HepG2 (cell line): ENCODE data around the gene LRFN2.

Experiments used
- ASH2L ChIP-seq: fragments of 300-600, 200-600 bp; sonication (generic); IDR thresholded peaks from 2 replicates; pipeline ENCODE4 v1.7.0; 2017; ENCODE audit warnings: low read depth, mild to moderate bottlenecking, moderate library complexity, mixed read lengths, low read length; ENCODE audit not compliant: insufficient read length
- BRCA1 ChIP-seq: sonication (generic); formaldehyde crosslinking; IDR thresholded peaks from 2 replicates; pipeline ENCODE4 v1.4.0; 2020; ENCODE audit warnings: missing genetic modification reagents
- EP300 ChIP-seq, 3 experiments: sonication (generic) in 1 of 3; formaldehyde crosslinking in 1 of 3; IDR thresholded peaks; 2 replicates each; pipeline versions ENCODE4 v1.5.1 to v1.6.1; 2011 to 2020; ENCODE audit warnings: low read depth in 2 of 3, low read length in 2 of 3, borderline replicate concordance in 1 of 3, improper control_type of control experiment in 1 of 3, mild to moderate bottlenecking in 1 of 3, missing genetic modification reagents in 1 of 3, moderate library complexity in 1 of 3
- POLR2A ChIP-seq, 2 experiments: IDR thresholded peaks; 2 replicates each; pipeline ENCODE4 v1.6.1; 2011; ENCODE audit warnings: low read depth in 2 of 2, low read length in 2 of 2, mild to moderate bottlenecking in 1 of 2, moderate library complexity in 1 of 2; ENCODE audit not compliant: insufficient read depth in 1 of 2
- ZNF557 ChIP-seq: sonication (generic); formaldehyde crosslinking; IDR thresholded peaks from 2 replicates; pipeline ENCODE4 v1.4.0; 2020; ENCODE audit warnings: missing genetic modification reagents
- ZNF570 ChIP-seq: sonication (generic); formaldehyde crosslinking; IDR thresholded peaks from 2 replicates; pipeline ENCODE4 v1.4.0; 2020; ENCODE audit warnings: mild to moderate bottlenecking, missing genetic modification reagents, borderline replicate concordance
- TF ChIP-seq, protein P1 (sequence below), 2 experiments: sonication (generic) in 1 of 2; formaldehyde crosslinking in 1 of 2; IDR thresholded peaks; 2 replicates each; pipeline versions ENCODE4 v1.6.1 to v1.9.0; 2014 to 2022; ENCODE audit warnings: antibody characterized with exemption in 1 of 2, borderline replicate concordance in 1 of 2, inconsistent platforms in 1 of 2, low read depth in 1 of 2, missing genetic modification reagents in 1 of 2
- TF ChIP-seq, protein P2 (sequence below): sonication (generic); formaldehyde crosslinking; IDR thresholded peaks from 2 replicates; pipeline ENCODE4 v1.5.0; 2020; ENCODE audit warnings: mild to moderate bottlenecking, missing genetic modification reagents, moderate library complexity
- TF ChIP-seq, protein P3 (sequence below): sonication (generic); formaldehyde crosslinking; IDR thresholded peaks from 2 replicates; pipeline ENCODE4 v1.8.1; 2023; ENCODE audit warnings: mild to moderate bottlenecking, moderate library complexity, missing genetic modification reagents

DNA sequence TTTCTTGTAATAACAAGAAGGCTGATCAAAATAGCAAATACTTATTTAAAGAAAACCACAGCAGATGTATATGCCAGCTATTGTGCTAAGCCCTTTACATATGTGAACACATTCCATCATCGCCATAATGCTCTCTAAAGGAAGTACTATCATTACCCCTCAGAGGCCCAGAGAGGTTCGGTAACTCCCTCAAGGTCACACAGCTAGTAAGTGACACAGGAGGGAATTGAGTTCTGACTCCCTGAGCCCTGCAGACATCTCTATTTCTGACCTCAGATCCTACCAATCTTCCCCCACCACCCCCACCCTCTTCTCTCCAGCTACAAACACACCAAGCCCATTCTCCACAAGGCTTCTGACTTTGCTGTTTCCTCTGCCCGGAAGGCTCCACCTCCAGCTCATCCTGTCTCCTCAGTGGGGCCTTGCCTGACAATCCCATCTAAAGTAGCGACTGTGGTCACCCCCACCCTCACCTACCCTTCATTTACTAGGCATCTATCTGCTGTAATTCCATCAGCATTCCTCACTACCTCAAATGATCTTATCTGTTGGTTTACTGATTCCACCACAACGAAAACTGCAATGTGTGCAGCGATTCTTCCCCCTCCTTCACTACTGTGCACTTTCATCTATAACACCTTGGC is 234.5 kb downstream of the LRFN2 start:
- no peak for TF ChIP-seq ASH2L
- TF ChIP-seq POLR2A (IDR thresholded peaks at IDR 0.05; ENCODE audit: insufficient read depth in 1 of 2, low read depth in 2 of 2, low read length in 2 of 2), result no peak
- TF ChIP-seq, protein P1, sequence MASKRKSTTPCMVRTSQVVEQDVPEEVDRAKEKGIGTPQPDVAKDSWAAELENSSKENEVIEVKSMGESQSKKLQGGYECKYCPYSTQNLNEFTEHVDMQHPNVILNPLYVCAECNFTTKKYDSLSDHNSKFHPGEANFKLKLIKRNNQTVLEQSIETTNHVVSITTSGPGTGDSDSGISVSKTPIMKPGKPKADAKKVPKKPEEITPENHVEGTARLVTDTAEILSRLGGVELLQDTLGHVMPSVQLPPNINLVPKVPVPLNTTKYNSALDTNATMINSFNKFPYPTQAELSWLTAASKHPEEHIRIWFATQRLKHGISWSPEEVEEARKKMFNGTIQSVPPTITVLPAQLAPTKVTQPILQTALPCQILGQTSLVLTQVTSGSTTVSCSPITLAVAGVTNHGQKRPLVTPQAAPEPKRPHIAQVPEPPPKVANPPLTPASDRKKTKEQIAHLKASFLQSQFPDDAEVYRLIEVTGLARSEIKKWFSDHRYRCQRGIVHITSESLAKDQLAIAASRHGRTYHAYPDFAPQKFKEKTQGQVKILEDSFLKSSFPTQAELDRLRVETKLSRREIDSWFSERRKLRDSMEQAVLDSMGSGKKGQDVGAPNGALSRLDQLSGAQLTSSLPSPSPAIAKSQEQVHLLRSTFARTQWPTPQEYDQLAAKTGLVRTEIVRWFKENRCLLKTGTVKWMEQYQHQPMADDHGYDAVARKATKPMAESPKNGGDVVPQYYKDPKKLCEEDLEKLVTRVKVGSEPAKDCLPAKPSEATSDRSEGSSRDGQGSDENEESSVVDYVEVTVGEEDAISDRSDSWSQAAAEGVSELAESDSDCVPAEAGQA (IDR thresholded peaks at IDR 0.05; ENCODE audit: low read depth), result no peak
- TF ChIP-seq, protein P1 (CRISPR knock-in tag; IDR thresholded peaks at IDR 0.05; ENCODE audit: borderline replicate concordance), result no peak
- no peak for TF ChIP-seq BRCA1 (CRISPR knock-in tag)
- TF ChIP-seq EP300 (IDR thresholded peaks at IDR 0.05; ENCODE audit: low read depth in 2 of 2, low read length in 2 of 2), result no peak
- no peak for TF ChIP-seq EP300 (CRISPR knock-in tag; IDR thresholded peaks at IDR 0.05; ENCODE audit: borderline replicate concordance)
- TF ChIP-seq ZNF570 (CRISPR knock-in tag), result no peak
- TF ChIP-seq ZNF557 (CRISPR knock-in tag), result no peak
- TF ChIP-seq, protein P2, sequence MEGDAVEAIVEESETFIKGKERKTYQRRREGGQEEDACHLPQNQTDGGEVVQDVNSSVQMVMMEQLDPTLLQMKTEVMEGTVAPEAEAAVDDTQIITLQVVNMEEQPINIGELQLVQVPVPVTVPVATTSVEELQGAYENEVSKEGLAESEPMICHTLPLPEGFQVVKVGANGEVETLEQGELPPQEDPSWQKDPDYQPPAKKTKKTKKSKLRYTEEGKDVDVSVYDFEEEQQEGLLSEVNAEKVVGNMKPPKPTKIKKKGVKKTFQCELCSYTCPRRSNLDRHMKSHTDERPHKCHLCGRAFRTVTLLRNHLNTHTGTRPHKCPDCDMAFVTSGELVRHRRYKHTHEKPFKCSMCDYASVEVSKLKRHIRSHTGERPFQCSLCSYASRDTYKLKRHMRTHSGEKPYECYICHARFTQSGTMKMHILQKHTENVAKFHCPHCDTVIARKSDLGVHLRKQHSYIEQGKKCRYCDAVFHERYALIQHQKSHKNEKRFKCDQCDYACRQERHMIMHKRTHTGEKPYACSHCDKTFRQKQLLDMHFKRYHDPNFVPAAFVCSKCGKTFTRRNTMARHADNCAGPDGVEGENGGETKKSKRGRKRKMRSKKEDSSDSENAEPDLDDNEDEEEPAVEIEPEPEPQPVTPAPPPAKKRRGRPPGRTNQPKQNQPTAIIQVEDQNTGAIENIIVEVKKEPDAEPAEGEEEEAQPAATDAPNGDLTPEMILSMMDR (CRISPR knock-in tag), result no peak
- TF ChIP-seq, protein P3, sequence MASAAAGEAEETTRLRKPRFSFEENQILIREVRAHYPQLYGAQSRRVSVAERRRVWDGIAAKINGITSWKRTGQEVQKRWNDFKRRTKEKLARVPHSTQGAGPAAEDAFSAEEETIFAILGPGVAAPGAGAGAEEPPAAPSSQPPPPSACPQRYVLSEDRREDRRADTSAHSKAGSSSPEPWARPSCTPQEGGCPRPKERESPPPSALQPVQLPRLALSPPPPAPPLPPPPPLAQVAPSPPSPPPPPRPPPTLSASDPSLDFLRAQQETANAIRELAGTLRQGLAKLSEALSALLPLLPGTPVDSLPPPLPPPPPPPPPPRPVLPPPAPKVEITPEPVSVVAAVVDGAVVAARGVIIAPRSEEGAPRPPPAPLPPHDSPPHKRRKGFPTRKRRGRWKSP, result no peak
